GM13976 (cell line): Measurements from ENCODE around the gene ZNF331.

Source experiments
- DNase-seq: peaks from one replicate; pipeline ENCODE4 v3.0.0; 2012; ENCODE audit warnings: low spot score
- in situ Hi-C: fragments of 300-500 bp; cut with MboI; formaldehyde crosslinking; loops from one replicate; pipeline ENCODE4 v1.12.0; 2022; ENCODE audit warnings: low sequenced_read_pairs, mixed read lengths, inconsistent platforms; ENCODE audit not compliant: unreplicated experiment
- TF ChIP-seq, protein P1 (sequence below): IDR thresholded peaks from 2 replicates; pipeline ENCODE4 v1.5.1; 2012; ENCODE audit warnings: borderline replicate concordance, mild to moderate bottlenecking; ENCODE audit not compliant: insufficient read depth; ENCODE audit errors: extremely low read depth, missing control alignments, control extremely low read depth

Gene ZNF331

DNA sequence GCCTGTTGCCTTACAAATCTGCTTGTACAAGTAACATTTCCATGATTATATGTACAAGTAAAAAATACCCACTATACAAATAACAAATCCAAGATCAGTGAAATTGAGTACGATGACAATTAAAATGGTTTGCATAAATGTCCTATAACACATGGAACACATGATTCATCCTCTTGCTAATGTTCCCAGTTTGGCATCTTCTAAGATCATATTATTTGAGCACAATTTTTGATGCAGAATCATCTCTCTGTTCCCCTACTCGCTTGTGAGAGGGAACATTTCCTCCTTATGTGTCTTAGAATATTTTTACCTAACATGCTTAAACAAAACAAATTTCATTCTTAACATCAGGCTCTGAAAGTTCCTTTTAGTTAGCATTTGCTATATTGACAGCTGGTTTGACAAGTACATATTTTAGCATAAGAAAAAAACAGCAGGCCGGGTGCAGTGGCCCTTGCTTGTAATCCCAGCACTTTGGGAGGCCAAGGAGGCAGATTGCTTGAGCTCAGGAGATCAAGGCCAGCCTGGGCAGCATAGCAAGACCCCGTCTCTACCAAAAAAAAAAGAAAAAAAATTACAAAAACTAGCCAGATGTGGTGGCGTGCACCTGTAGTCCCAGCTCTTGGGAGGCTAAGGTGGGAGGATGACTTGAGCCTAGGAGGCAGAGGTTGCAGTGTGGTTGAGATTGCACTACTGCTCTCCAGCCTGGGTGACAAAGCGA, 14.2 kb downstream of the ZNF331 start:
- in situ Hi-C loops, result no loop called here
- TF ChIP-seq, protein P1, sequence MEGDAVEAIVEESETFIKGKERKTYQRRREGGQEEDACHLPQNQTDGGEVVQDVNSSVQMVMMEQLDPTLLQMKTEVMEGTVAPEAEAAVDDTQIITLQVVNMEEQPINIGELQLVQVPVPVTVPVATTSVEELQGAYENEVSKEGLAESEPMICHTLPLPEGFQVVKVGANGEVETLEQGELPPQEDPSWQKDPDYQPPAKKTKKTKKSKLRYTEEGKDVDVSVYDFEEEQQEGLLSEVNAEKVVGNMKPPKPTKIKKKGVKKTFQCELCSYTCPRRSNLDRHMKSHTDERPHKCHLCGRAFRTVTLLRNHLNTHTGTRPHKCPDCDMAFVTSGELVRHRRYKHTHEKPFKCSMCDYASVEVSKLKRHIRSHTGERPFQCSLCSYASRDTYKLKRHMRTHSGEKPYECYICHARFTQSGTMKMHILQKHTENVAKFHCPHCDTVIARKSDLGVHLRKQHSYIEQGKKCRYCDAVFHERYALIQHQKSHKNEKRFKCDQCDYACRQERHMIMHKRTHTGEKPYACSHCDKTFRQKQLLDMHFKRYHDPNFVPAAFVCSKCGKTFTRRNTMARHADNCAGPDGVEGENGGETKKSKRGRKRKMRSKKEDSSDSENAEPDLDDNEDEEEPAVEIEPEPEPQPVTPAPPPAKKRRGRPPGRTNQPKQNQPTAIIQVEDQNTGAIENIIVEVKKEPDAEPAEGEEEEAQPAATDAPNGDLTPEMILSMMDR, result no peak
- no peak for DNase-seq

DNA sequence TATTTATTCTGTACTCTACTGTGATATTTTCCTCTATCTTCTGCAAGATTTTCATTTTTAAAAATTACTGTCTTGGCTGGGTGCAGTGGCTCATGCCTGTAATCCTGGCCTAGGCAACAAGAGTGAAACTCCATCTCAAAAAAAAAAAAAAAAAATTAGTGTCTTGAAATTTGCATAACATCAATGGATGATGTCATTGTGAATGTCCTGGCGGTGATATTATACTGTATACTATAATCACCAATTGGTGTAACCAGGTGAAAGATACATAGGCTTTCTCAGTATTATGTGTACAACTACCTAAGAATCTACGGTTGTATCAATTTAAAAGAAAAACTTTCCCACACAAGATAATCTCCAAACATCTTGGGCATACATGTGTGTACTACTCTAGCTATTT, 15.2 kb downstream of the ZNF331 start:
- DNase-seq, result no peak
- in situ Hi-C loops, result no loop called here
- TF ChIP-seq, protein P1, result no peak

DNA sequence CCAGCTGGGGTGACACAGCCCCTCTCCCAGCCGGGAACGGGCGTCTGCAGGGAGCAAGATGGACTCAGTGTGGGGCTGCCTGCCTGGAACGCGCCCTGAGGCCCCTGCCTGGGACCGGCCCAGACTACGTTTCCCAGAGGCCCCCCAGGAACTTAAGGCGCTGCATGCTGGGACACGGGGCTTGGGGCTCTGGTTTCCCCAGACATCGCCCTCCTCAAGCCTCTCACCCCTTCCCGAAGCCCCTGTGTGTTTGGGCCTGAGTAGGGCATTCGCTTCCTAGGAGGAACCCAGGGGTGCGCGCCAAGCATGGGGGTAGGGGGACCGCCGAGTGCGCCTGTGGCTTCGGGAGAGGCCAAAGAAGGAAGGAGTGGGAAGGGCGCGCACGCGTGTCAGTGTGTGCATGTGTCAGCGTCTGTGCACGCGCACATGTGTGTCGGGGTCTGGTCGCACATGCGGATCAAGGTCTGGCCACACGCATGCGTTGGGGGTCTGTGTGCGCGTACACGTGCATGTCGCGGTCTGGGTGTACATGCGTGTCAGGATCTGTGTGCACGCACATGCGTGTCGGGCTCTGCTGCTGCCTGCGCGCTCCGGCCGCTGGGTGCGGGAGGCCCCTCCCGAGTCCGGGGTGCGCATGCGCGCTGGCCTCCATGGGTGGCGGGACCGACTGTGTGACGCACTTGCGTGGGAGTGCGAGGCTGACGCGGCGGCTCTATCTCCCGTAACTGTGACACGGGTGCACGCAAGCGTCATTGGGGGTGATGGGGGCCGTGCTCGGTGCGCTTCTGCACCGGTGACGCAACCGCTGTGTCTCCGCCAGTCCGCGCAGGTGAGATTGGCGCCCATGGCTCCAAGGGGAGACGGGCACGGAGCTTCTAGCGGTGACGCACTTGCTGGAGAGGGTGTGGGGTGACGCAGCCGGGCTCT, 16.2 kb downstream of the ZNF331 start:
- TF ChIP-seq, protein P1, result no peak
- DNase-seq, result peak; percentile 88
- in situ Hi-C loops, result no loop called here

DNA sequence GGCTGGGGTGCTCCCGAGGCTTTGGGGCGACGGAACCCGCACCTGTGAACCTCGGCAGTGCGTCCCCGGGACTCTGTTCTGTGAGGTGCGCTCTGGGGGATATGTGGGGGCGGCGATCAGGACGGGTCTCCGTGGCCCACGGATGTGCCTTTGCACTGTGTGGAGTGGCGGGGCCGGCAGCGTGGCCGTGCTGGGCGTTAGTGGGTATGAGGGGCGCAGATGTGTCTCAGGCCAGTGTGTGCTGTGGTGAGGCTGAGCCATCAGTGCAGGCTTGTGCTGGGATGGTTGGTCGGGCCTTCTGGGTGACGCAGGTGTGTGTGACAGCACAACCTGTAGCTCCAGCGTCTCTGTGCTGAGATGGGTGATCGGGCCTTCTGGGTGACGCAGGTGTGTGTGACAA, 16.9 kb downstream of the ZNF331 start:
- in situ Hi-C loops, result no loop called here
- TF ChIP-seq, protein P1, result no peak
- DNase-seq, result no peak

DNA sequence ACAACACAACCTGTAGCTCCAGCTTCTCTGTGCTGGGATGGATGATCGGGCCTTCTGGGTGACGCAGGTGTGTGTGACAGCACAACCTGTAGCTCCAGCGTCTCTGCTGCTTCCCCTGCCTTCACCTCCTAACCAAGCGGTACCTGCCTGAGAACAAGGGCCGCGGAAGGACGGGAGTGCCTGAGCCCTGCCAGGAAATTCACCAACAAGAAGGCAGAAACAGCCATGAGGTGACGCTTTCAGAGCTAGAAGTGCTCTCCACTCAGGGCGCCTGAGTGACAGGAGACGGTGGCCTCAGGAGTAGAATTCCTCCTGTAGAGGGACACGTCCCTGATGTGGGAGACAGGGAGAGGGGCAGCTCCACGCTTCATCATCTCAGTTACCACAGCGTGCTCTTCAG, 17.4 kb downstream of the ZNF331 start:
- TF ChIP-seq, protein P1, result no peak
- in situ Hi-C loops, result no loop called here
- no peak for DNase-seq

DNA sequence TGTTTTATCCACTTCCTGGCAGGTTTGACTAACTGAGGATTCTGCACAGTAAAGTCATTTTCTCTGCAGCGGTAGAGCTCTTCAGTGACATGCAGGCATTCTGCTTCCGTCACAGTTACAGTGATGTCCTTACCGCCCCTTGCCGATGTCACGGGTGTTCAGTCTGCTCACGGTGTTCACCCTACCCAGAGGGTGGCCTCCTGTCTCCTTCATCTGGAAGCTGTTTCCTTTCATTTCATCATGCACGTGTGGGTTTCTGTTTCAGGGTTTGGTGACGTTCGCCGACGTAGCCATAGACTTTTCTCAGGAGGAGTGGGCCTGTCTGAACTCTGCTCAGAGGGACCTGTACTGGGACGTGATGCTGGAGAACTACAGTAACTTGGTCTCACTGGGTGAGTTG, 33.4 kb downstream of the ZNF331 start:
- TF ChIP-seq, protein P1, result no peak
- no peak for DNase-seq
- in situ Hi-C loops, result no loop called here
